NCI-H2227 (cell line): ENCODE measurements around the gene TAF9B.
"Not testable (repeated sequence)": the region's sequence is repeated elsewhere in the genome, so short reads cannot be mapped to it uniquely, and the experiment has no call there.

Source experiments
- DNase-seq: peaks from one replicate; lab custom pipeline; 2025; ENCODE audit not compliant: unreplicated experiment; lab: John Stamatoyannopoulos, UW

TAF9B gene

GRCh38 chrX:78116766-78117165, 22.7 kb downstream of the TAF9B start:
- DNase-seq, result no peak

GRCh38 chrX:78116365-78116764, 23.1 kb downstream of the TAF9B start:
- no peak for DNase-seq

GRCh38 chrX:78111140-78111931, 28.1 kb downstream of the TAF9B start:
- DNase-seq, result no peak

- no peak for DNase-seq
Observed at GRCh38 chrX:78109458-78109857, 30.0 kb downstream of the TAF9B start.

DNA sequence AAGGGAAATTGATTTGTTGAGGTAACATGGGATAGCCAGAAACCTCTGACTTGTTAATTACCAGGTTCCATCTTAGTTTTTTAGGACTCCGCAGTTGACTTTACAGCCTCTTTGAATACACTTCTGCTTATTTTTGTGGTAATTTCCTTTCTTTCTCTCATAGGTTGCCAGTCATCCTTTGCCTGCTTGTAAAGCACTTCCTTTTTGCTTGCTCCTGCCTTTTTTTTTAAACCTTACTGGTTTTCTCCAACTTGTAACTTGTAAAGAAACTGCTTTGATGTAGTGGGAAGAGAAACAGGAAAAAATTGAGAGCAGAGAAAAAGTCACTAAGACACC, 32.8 kb downstream of the TAF9B start:
- DNase-seq, result no peak

DNA sequence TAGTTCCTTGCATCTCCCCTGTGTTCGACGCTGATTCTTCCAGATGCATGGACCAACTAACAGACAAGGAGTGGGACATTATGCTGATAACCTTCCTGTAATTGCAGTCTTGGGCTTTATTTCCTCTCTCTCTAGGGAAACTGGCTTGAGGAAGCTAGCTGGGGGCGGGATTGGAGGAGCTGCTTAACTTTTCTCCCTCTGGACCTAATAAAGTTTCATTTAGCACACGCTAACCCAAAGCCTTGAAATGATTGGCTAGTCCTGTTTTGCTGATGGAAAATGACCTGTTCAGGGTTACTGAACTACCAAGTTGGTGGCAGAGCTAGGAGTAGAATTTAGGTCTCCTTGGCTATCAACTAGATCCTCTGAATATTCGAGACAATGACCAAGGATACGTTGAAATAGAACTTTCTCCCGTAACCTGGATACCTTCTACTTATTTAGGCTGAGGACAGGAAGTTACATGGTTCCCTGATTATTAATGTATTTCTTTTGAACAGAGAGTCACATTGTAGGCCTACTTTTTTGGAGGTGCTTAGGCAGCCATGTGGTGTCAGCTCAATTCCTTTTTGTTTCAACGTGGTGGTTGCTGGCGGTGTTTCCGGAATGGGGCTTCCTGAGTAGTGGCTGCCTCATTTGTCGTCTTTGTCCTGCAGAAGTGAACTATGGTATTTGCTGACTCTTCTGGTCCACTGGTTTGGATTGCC, 33.4 kb downstream of the TAF9B start:
- DNase-seq, result no peak

- peak; percentile 50 for DNase-seq
Observed at GRCh38 chrX:78104447-78105176, 34.8 kb downstream of the TAF9B start.

DNA sequence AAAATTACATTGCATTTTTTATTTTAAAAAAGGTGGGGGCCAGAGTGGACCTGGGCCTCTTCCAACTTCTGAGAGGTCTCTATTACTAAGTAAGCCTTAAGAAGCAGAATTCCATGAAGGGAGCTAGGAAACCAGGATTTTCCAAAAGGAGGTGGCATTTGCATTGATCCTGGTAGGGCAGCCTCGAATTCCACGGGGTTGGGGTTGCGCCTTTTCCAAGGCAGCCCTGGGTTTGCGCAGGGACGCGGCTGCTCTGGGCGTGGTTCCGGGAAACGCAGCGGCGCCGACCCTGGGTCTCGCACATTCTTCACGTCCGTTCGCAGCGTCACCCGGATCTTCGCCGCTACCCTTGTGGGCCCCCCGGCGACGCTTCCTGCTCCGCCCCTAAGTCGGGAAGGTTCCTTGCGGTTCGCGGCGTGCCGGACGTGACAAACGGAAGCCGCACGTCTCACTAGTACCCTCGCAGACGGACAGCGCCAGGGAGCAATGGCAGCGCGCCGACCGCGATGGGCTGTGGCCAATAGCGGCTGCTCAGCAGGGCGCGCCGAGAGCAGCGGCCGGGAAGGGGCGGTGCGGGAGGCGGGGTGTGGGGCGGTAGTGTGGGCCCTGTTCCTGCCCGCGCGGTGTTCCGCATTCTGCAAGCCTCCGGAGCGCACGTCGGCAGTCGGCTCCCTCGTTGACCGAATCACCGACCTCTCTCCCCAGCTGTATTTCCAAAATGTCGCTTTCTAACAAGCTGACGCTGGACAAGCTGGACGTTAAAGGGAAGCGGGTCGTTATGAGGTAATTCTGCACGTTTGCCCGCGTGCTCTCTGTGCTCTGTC, 35.6 kb downstream of the TAF9B start, which contains the start of gene PGK1:
Gene PGK1, plus strand, starts transcription at position 626 of the 824 bp plus-strand sequence. Its CDS starts 93 bp downstream, at position 719.
- peak; percentile 99 for DNase-seq

- DNase-seq, result no peak
Observed at GRCh38 chrX:78103001-78103622, 36.3 kb downstream of the TAF9B start.

- no peak for DNase-seq
Observed at GRCh38 chrX:78102091-78102490, 37.4 kb downstream of the TAF9B start.

DNA sequence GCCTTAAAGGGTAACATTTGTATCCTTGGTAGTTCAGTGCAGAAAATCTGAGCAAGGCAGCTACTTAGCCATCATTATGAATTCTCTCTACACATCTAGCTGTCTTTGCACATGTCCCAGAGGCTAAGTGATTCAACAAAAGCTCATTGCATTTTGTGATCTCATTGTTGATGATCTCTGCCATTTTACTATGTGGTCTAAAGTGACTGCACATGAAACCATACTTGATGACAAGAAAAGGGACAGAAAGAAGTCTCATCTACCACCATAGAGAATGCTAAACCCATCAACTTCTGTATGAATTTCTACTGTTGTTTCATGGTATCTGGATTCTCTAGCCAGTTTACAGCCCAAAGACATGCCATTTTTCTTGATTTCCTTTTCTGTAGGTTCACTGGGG, 41.3 kb downstream of the TAF9B start:
- no peak for DNase-seq

GRCh38 chrX:78092296-78092695, 47.2 kb downstream of the TAF9B start:
- no peak for DNase-seq

DNA sequence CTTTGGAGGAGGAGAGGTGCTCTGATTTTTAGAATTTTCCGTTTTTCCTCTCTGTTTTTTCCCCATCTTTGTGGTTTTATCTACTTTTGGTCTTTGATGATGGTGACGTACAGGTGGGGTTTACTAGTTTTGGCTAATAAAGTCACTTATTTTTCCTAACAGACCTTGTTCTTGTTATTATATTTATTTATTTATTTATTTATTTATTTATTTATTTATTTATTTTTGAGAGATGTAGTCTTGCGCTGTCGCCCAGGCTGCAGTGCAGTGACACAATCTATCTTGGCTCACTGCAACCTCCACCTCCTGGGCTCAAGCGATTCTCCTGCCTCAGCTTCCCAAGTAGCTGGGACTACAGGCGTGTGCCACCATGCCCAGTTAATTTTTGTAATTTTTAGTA, 58.0 kb downstream of the TAF9B start:
- DNase-seq, result not testable (repeated sequence)
